Osteoblast (primary cell): ENCODE measurements around the gene CIBAR2. TPM values are rescaled to one million over a fixed set of nuclear protein-coding genes. Genes with fewer than 3 reads are reported as not detected.

Source experiments
- DNase-seq: peaks from one replicate; pipeline ENCODE4 v3.0.0; 2011; ENCODE audit warnings: low spot score, mixed read lengths; ENCODE audit not compliant: insufficient read length; ENCODE audit errors: missing footprints
- H2AFZ ChIP-seq: 2 replicates; pipeline ENCODE4 v1.6.0; 2011; ENCODE audit warnings: mild to moderate bottlenecking, low read length
- H3K27ac ChIP-seq: 2 replicates; pipeline ENCODE4 v1.5.1; 2011; ENCODE audit warnings: mild to moderate bottlenecking, low read depth, low read length, moderate library complexity
- H3K27me3 ChIP-seq: 2 replicates; pipeline ENCODE4 v1.6.0; 2012; ENCODE audit warnings: mild to moderate bottlenecking, control low read depth, inconsistent platforms, low read length, moderate library complexity; ENCODE audit not compliant: insufficient read depth
- H3K36me3 ChIP-seq: 2 replicates; pipeline ENCODE4 v1.5.1; 2011; ENCODE audit warnings: mild to moderate bottlenecking, low read length, control low read depth, moderate library complexity; ENCODE audit not compliant: insufficient read depth
- H3K4me1 ChIP-seq: 2 replicates; pipeline ENCODE4 v1.5.1; 2011; ENCODE audit warnings: mild to moderate bottlenecking, low read length, control low read depth, moderate library complexity; ENCODE audit not compliant: insufficient read depth
- H3K4me2 ChIP-seq: 2 replicates; pipeline ENCODE4 v1.6.0; 2011; ENCODE audit warnings: mild to moderate bottlenecking, low read length; ENCODE audit not compliant: insufficient read depth
- H3K4me3 ChIP-seq: fragments of 200-600 bp; sonication (generic); 3 replicates; pipeline ENCODE4 v1.5.1; 2012; ENCODE audit warnings: mild to moderate bottlenecking, low read length, inconsistent platforms; ENCODE audit not compliant: insufficient read depth
- H3K79me2 ChIP-seq: 2 replicates; pipeline ENCODE4 v1.6.0; 2012; ENCODE audit warnings: mild to moderate bottlenecking, low read length, control low read depth, inconsistent platforms; ENCODE audit not compliant: insufficient read depth
- H3K9me3 ChIP-seq: 2 replicates; pipeline ENCODE4 v1.5.1; 2011; ENCODE audit warnings: low read depth, low read length, control low read depth
- H4K20me1 ChIP-seq: 2 replicates; pipeline ENCODE4 v1.6.0; 2012; ENCODE audit warnings: mild to moderate bottlenecking, low read length, control low read depth; ENCODE audit not compliant: insufficient read depth
- total RNA-seq: library from RNA; depleted of rRNA; stranded (reverse); fragments of >200 nt; gene quantifications from 2 replicates; pipeline ENCODE4 v1.2.3, GENCODE V29; 2012
- TF ChIP-seq, protein P1 (sequence below): IDR thresholded peaks from 2 replicates; pipeline ENCODE4 v1.5.1; 2011; ENCODE audit warnings: mild to moderate bottlenecking, low read depth, low read length, moderate library complexity; ENCODE audit errors: extremely low read depth

The CIBAR2 gene
- total RNA-seq, 1 donor: under 0.01 TPM

GRCh38 chr16:85057948-85058347 is 54.3 kb downstream of the CIBAR2 start:
- Histone ChIP-seq H3K4me2 (no peak overlapping the region), H3K36me3 (peaks cover 8% of the 10 kb centered on the region), H3K9me3 (no peaks in the 10 kb centered on the region), H3K27me3 (no peaks in the 10 kb centered on the region), H2AFZ (no peak overlapping the region), H3K79me2 (peaks cover 14% of the 10 kb centered on the region), H3K27ac (no peak overlapping the region), H3K4me3 (no peak overlapping the region), H3K4me1 (peaks cover 20% of the 10 kb centered on the region), H4K20me1 (peaks cover 23% of the 10 kb centered on the region)
- TF ChIP-seq, protein P1, sequence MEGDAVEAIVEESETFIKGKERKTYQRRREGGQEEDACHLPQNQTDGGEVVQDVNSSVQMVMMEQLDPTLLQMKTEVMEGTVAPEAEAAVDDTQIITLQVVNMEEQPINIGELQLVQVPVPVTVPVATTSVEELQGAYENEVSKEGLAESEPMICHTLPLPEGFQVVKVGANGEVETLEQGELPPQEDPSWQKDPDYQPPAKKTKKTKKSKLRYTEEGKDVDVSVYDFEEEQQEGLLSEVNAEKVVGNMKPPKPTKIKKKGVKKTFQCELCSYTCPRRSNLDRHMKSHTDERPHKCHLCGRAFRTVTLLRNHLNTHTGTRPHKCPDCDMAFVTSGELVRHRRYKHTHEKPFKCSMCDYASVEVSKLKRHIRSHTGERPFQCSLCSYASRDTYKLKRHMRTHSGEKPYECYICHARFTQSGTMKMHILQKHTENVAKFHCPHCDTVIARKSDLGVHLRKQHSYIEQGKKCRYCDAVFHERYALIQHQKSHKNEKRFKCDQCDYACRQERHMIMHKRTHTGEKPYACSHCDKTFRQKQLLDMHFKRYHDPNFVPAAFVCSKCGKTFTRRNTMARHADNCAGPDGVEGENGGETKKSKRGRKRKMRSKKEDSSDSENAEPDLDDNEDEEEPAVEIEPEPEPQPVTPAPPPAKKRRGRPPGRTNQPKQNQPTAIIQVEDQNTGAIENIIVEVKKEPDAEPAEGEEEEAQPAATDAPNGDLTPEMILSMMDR: no peak
- DNase-seq: no peak

- DNase-seq: no peak
- peaks cover 20% of the 10 kb centered on the region for H3K4me1 ChIP-seq
- H3K4me2 ChIP-seq: no peak overlapping the region
- no peaks in the 10 kb centered on the region for H3K27me3 ChIP-seq
- H3K9me3 ChIP-seq: no peaks in the 10 kb centered on the region
- H3K79me2 ChIP-seq: peaks cover 14% of the 10 kb centered on the region
- H2AFZ ChIP-seq: no peak overlapping the region
- peaks cover 8% of the 10 kb centered on the region for H3K36me3 ChIP-seq
- H4K20me1 ChIP-seq: peaks cover 23% of the 10 kb centered on the region
- H3K4me3 ChIP-seq: no peak overlapping the region
- TF ChIP-seq, protein P1: peak; percentile 24
- no peak overlapping the region for H3K27ac ChIP-seq
These were observed 54.9 kb downstream of the CIBAR2 start for GRCh38 chr16:85057212-85057889.

- Histone ChIP-seq H3K27ac (peak overlapping the region; percentile 52), H3K4me3 (no peak overlapping the region), H4K20me1 (peaks cover 23% of the 10 kb centered on the region), H3K4me1 (peaks cover 23% of the 10 kb centered on the region), H3K27me3 (no peaks in the 10 kb centered on the region), H3K79me2 (peaks cover 17% of the 10 kb centered on the region), H2AFZ (peak overlapping the region; percentile 44), H3K36me3 (peaks cover 8% of the 10 kb centered on the region), H3K4me2 (peak overlapping the region; percentile 88), H3K9me3 (no peaks in the 10 kb centered on the region)
- no peak for DNase-seq
- TF ChIP-seq, protein P1: peak; percentile 50
These were observed 56.0 kb downstream of the CIBAR2 start for GRCh38 chr16:85056211-85056748.

- peak overlapping the region; percentile 52 for H3K27ac ChIP-seq
- H3K4me2 ChIP-seq: peak overlapping the region; percentile 88
- peaks cover 29% of the 10 kb centered on the region for H3K4me1 ChIP-seq
- H2AFZ ChIP-seq: peak overlapping the region; percentile 44
- H3K36me3 ChIP-seq: peaks cover 8% of the 10 kb centered on the region
- H3K4me3 ChIP-seq: peak overlapping the region; percentile 60
- TF ChIP-seq, protein P1: no peak
- peaks cover 17% of the 10 kb centered on the region for H3K79me2 ChIP-seq
- peaks cover 21% of the 10 kb centered on the region for H4K20me1 ChIP-seq
- no peaks in the 10 kb centered on the region for H3K9me3 ChIP-seq
- no peak for DNase-seq
- no peaks in the 10 kb centered on the region for H3K27me3 ChIP-seq
These were observed 56.6 kb downstream of the CIBAR2 start for GRCh38 chr16:85055493-85056210.
